DND-41 (cell line): ENCODE data around the gene RNF4.

ENCODE experiments used
- CTCF ChIP-seq: IDR thresholded peaks from 2 replicates; pipeline ENCODE4 v1.5.1; 2012; ENCODE audit warnings: borderline replicate concordance, low read length, moderate library complexity, mild to moderate bottlenecking; ENCODE audit not compliant: poor library complexity, severe bottlenecking; ENCODE audit errors: extremely low read depth
- EZH2 ChIP-seq: IDR thresholded peaks from 3 replicates; pipeline ENCODE4 v1.6.1; 2012; ENCODE audit warnings: borderline replicate concordance, low read depth, mild to moderate bottlenecking, moderate library complexity, low read length, inconsistent platforms; ENCODE audit not compliant: severe bottlenecking

- TF ChIP-seq EZH2 (no peak), CTCF (peak; percentile 84)
These were observed 27.3 kb upstream of the RNF4 start for GRCh38 chr4:2441393-2442174.
